H1 (cell line): ENCODE measurements around the gene CLIP4. TPM values are rescaled to one million over a fixed set of nuclear protein-coding genes. Genes with fewer than 3 reads are reported as not detected.

Experiments used
- CTCF ChIA-PET: fragments of 300-600 bp; sonication (Branson Sonifier 250); formaldehyde crosslinking; loops from one replicate; lab custom pipeline; 2021; ENCODE audit not compliant: partially characterized antibody; lab: Charles Lee
- POLR2A ChIA-PET: fragments of 300-600 bp; sonication (Branson Sonifier 250); formaldehyde crosslinking; loops from one replicate; lab custom pipeline; 2021; ENCODE audit warnings: inconsistent platforms; ENCODE audit not compliant: partially characterized antibody; lab: Charles Lee
- DNase-seq, 2 experiments: peaks; one replicate each; pipeline versions ENCODE4 v3.0.0 to v3.0.0-alpha.2; 2010 to 2022; ENCODE audit warnings: low spot score in 2 of 2, low read depth in 1 of 2, mixed read lengths in 1 of 2
- FAIRE-seq: peaks from 2 replicates; lab custom pipeline; 2011; peaks lifted over from hg19 to GRCh38; lab: Jason Lieb, UNC
- H2AFZ ChIP-seq: 2 replicates; pipeline ENCODE4 v1.8.1; 2012; ENCODE audit warnings: low read length, inconsistent platforms
- H2AK5ac ChIP-seq: 2 replicates; pipeline ENCODE4 v1.6.1; 2013; ENCODE audit warnings: low read depth, low read length
- H2BK120ac ChIP-seq: replicated peaks from 2 replicates; pipeline ENCODE3; 2013; ENCODE audit warnings: low read depth, low read length, inconsistent platforms
- H2BK12ac ChIP-seq: 2 replicates; pipeline ENCODE4 v1.6.1; 2013; ENCODE audit warnings: low read depth, low read length
- H2BK15ac ChIP-seq: 2 replicates; pipeline ENCODE4 v1.6.1; 2013; ENCODE audit warnings: low read length
- H2BK20ac ChIP-seq: 2 replicates; pipeline ENCODE4 v1.6.1; 2013; ENCODE audit warnings: low read length
- H2BK5ac ChIP-seq: 2 replicates; pipeline ENCODE4 v1.6.1; 2013; ENCODE audit warnings: low read depth, low read length
- H3K14ac ChIP-seq: 2 replicates; pipeline ENCODE4 v1.6.1; 2013; ENCODE audit warnings: inconsistent platforms; ENCODE audit not compliant: insufficient read length
- H3K18ac ChIP-seq: 2 replicates; pipeline ENCODE4 v1.6.1; 2013; ENCODE audit warnings: low read length; ENCODE audit errors: extremely low read depth
- H3K23ac ChIP-seq: 2 replicates; pipeline ENCODE4 v1.6.1; 2013; ENCODE audit warnings: inconsistent platforms; ENCODE audit not compliant: insufficient read length
- H3K23me2 ChIP-seq: 2 replicates; pipeline ENCODE4 v1.6.1; 2013; ENCODE audit warnings: low read depth, low read length
- H3K27ac ChIP-seq: 2 replicates; pipeline ENCODE4 v1.6.1; 2011; ENCODE audit warnings: low read depth, low read length, inconsistent platforms
- H3K27me3 ChIP-seq, 4 experiments: replicated peaks in 1 of 4; 1 replicate in 1 of 4; 2 replicates in 3 of 4; pipeline versions ENCODE4 v1.6.1 to v1.8.1; 2011 to 2013; ENCODE audit warnings: low read length in 3 of 4, mild to moderate bottlenecking in 3 of 4, inconsistent platforms in 2 of 4, mixed read lengths in 2 of 4, moderate library complexity in 1 of 4; ENCODE audit not compliant: control insufficient read depth in 3 of 4, insufficient read depth in 3 of 4; ENCODE audit errors: extremely low read depth in 1 of 4
- H3K36me3 ChIP-seq, 4 experiments: 2 replicates each; pipeline versions ENCODE4 v1.6.1 to v1.8.1; 2011 to 2013; ENCODE audit warnings: mild to moderate bottlenecking in 4 of 4, low read length in 3 of 4, moderate library complexity in 2 of 4, control low read depth in 1 of 4, inconsistent platforms in 1 of 4; ENCODE audit not compliant: insufficient read depth in 4 of 4, control insufficient read depth in 2 of 4
- H3K4ac ChIP-seq: replicated peaks from 2 replicates; pipeline ENCODE3; 2013; ENCODE audit warnings: low read length, low read depth, mixed read lengths, inconsistent platforms; ENCODE audit not compliant: insufficient read length
- H3K4me1 ChIP-seq, 4 experiments: replicated peaks in 1 of 4; 1 replicate in 1 of 4; 2 replicates in 3 of 4; pipeline versions ENCODE4 v1.6.1 to v1.8.1; 2011 to 2013; ENCODE audit warnings: low read length in 3 of 4, inconsistent platforms in 2 of 4, mixed read lengths in 1 of 4; ENCODE audit not compliant: insufficient read depth in 4 of 4, control insufficient read depth in 3 of 4
- H3K4me2 ChIP-seq, 2 experiments: 2 replicates each; pipeline versions ENCODE4 v1.6.1 to v1.8.1; 2011 to 2013; ENCODE audit warnings: low read depth in 2 of 2, low read length in 2 of 2, control low read depth in 1 of 2, inconsistent platforms in 1 of 2, mild to moderate bottlenecking in 1 of 2; ENCODE audit not compliant: insufficient read depth in 1 of 2
- H3K4me3 ChIP-seq, 4 experiments: fragments of 200-600, 300-600 bp in 1 of 4; sonication (generic), shearing (Covaris generic), sonication (Bioruptor Twin) in 1 of 4; 2 replicates each; pipeline versions ENCODE4 v1.5.1 to v1.8.1; 2011 to 2016; ENCODE audit warnings: low read length in 4 of 4, low read depth in 3 of 4, control low read depth in 2 of 4, inconsistent platforms in 2 of 4, mild to moderate bottlenecking in 2 of 4, mixed read lengths in 1 of 4, moderate library complexity in 1 of 4; ENCODE audit not compliant: insufficient read depth in 2 of 4; ENCODE audit errors: extremely low read depth in 1 of 4
- H3K56ac ChIP-seq: replicated peaks from 2 replicates; pipeline ENCODE3; 2013; ENCODE audit warnings: low read depth, mild to moderate bottlenecking, mixed read lengths, low read length, inconsistent platforms; ENCODE audit not compliant: insufficient read length
- H3K79me1 ChIP-seq: 2 replicates; pipeline ENCODE4 v1.6.1; 2013; ENCODE audit warnings: low read depth, low read length, control low read depth
- H3K79me2 ChIP-seq, 2 experiments: 2 replicates each; pipeline versions ENCODE4 v1.6.1 to v1.8.1; 2012 to 2013; ENCODE audit warnings: low read length in 2 of 2, mild to moderate bottlenecking in 2 of 2, inconsistent platforms in 1 of 2; ENCODE audit not compliant: insufficient read depth in 2 of 2, control insufficient read depth in 1 of 2
- H3K9ac ChIP-seq, 4 experiments: replicated peaks in 1 of 4; 1 replicate in 1 of 4; 2 replicates in 3 of 4; pipeline versions ENCODE4 v1.6.1 to v1.8.1; 2011 to 2013; ENCODE audit warnings: low read depth in 3 of 4, low read length in 3 of 4, control low read depth in 2 of 4, mild to moderate bottlenecking in 2 of 4, moderate library complexity in 2 of 4, inconsistent platforms in 1 of 4; ENCODE audit errors: extremely low read depth in 1 of 4
- H3K9me3 ChIP-seq, 2 experiments: 2 replicates each; pipeline versions ENCODE4 v1.6.1 to v1.8.1; 2012 to 2013; ENCODE audit warnings: mild to moderate bottlenecking in 2 of 2, moderate library complexity in 2 of 2, control low read depth in 1 of 2, inconsistent platforms in 1 of 2, low read depth in 1 of 2, low read length in 1 of 2, mixed read lengths in 1 of 2; ENCODE audit not compliant: insufficient read depth in 2 of 2
- H4K20me1 ChIP-seq, 2 experiments: replicated peaks in 1 of 2; 2 replicates each; pipeline versions ENCODE3 to v1.8.1; 2011 to 2013; ENCODE audit warnings: inconsistent platforms in 2 of 2, low read length in 2 of 2, mild to moderate bottlenecking in 1 of 2; ENCODE audit not compliant: insufficient read depth in 2 of 2, control insufficient read depth in 1 of 2
- H4K5ac ChIP-seq: 2 replicates; pipeline ENCODE4 v1.6.1; 2013; ENCODE audit warnings: low read length, low read depth, mixed read lengths, inconsistent platforms; ENCODE audit not compliant: insufficient read length
- H4K8ac ChIP-seq: 2 replicates; pipeline ENCODE4 v1.8.0; 2013; ENCODE audit warnings: mild to moderate bottlenecking, moderate library complexity, low read length, inconsistent platforms; ENCODE audit not compliant: insufficient read depth; ENCODE audit errors: extremely low read depth
- H4K91ac ChIP-seq: replicated peaks from 2 replicates; pipeline ENCODE3; 2013; ENCODE audit warnings: low read length, mixed read lengths, inconsistent platforms; ENCODE audit not compliant: insufficient read length
- EP300 ChIP-seq, 2 experiments: IDR thresholded peaks; 1 replicate in 1 of 2; 2 replicates in 1 of 2; pipeline ENCODE4 v1.6.1; 2011 to 2012; ENCODE audit warnings: low read depth in 2 of 2, low read length in 2 of 2, mild to moderate bottlenecking in 2 of 2, borderline replicate concordance in 1 of 2, inconsistent platforms in 1 of 2, moderate library complexity in 1 of 2
- WGBS, 2 experiments: shearing (Covaris generic) in 1 of 2; methylation state at CpG; one replicate each; pipeline versions ENCODE4 v1.1.6 to v1.1.7; 2013 to 2015; ENCODE audit warnings: low lambda C conversion rate in 2 of 2, mixed read lengths in 2 of 2, inconsistent platforms in 1 of 2, low coverage in 1 of 2, missing lambda C conversion rate in 1 of 2; ENCODE audit not compliant: insufficient replicate concordance in 2 of 2, insufficient coverage in 1 of 2, insufficient read length in 1 of 2; ENCODE audit errors: extremely low coverage in 1 of 2, missing lambda C conversion rate in 1 of 2; 5-methylcytosine and 5-hydroxymethylcytosine counted together
- polyA plus RNA-seq, 7 experiments: library from polyadenylated mRNA; depleted of rRNA in 3 of 7; stranded (reverse) in 5 of 7; unstranded in 2 of 7; fragments of >200 nt in 5 of 7; fragments of 200-250 nt in 2 of 7; gene quantifications; 1 replicate in 5 of 7; 2 replicates in 1 of 7; 4 replicates in 1 of 7; pipeline versions ENCODE4 v1.2.1 to v1.2.3, GENCODE V29; 2011 to 2013; ENCODE audit warnings: missing spikeins in 2 of 7, mixed read lengths in 2 of 7
- total RNA-seq: library from RNA; stranded (reverse); fragmentation: NEBNext Ultra II Directional; extraction: Animal tissue kit (Norgen Biotek cat#: 25700); gene quantifications from 2 replicates; pipeline ENCODE4 v1.2.1, GENCODE V29; 2021

Gene CLIP4
- total and polyA plus RNA-seq, 2 of the 8 experiments (the other 6 are each of a cell fraction or from before 2014, with no cell fraction given): 0.08 to 0.09 TPM

DNA sequence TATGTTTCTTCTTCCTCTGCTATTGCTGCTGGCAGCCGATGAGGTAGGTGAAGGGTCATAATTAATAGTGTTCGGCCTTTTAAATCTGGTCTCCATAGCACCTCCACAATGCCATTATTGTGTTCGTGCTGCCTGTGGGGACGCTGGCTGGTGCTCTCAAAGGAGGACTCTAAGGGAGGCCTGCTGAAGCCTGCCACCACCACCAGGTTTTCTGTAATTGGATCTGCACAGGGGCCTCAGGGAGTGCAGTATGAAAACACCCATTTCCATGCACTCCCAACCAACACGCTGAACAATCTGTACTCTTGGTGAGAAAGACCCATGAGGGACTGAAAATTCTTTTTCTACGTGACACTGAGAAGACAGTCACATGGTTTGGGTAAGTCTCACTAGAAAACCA is 17.6 kb upstream of the CLIP4 start:
- Histone ChIP-seq H3K36me3 (no peaks in the 10 kb centered on the region), H3K23ac (no peak overlapping the region), H3K9ac (no peak overlapping the region), H3K4me1 (no peaks in the 10 kb centered on the region), H3K79me2 (no peaks in the 10 kb centered on the region), H4K91ac (no peak overlapping the region), H3K4ac (no peak overlapping the region), H3K18ac (no peak overlapping the region)
- DNase-seq: no peak
- POLR2A ChIA-PET: no interaction called here
- 81% methylated on average over 6 of the region's 6 CpGs; no CpG with 5 or more reads in 1 of the 2 experiments for WGBS, 2 experiments
- TF ChIP-seq EP300 (IDR thresholded peaks at IDR 0.05; ENCODE audit: borderline replicate concordance in 1 of 2, low read depth in 2 of 2, low read length in 2 of 2): no peak
- TF ChIP-seq, all 59 proteins: peak for 0
- no peak for FAIRE-seq
- no peaks in the 10 kb centered on the region for H3K79me1 ChIP-seq
- no peak overlapping the region for H2BK120ac ChIP-seq
- H2BK5ac ChIP-seq: no peak overlapping the region
- H3K23me2 ChIP-seq: no peaks in the 10 kb centered on the region
- no peak overlapping the region for H3K14ac ChIP-seq
- no peak overlapping the region for H3K4me3 ChIP-seq
- CTCF ChIA-PET: no interaction called here
- no peak overlapping the region for H2BK15ac ChIP-seq
- H3K27ac ChIP-seq: no peak overlapping the region
- H2BK20ac ChIP-seq: no peak overlapping the region
- H2AFZ ChIP-seq: no peak overlapping the region
- H3K4me2 ChIP-seq: no peak overlapping the region
- no peak overlapping the region for H4K5ac ChIP-seq
- H2AK5ac ChIP-seq: no peak overlapping the region
- H4K8ac ChIP-seq: no peak overlapping the region
- peaks cover 3 to 6% of the 10 kb centered on the region in 2 experiments; a peak in 2 of 4 replicates for H3K9me3 ChIP-seq
- H3K27me3 ChIP-seq: no peaks in the 10 kb centered on the region
- no peak overlapping the region for H2BK12ac ChIP-seq
- H3K56ac ChIP-seq: no peak overlapping the region
- H4K20me1 ChIP-seq: no peaks in the 10 kb centered on the region
